GM12872 (cell line): ENCODE data around the gene OR52M1.

Experiments
- CTCF ChIP-seq: IDR thresholded peaks from 3 replicates; pipeline ENCODE4 v1.5.1; 2011; ENCODE audit warnings: low read depth, mild to moderate bottlenecking, low read length, moderate library complexity; ENCODE audit not compliant: insufficient read depth

OR52M1 gene

GRCh38 chr11:4544891-4545290, at the start of gene OR52M1:
TSS of gene OR52M1 (plus strand) at chr11:4545191. CDS start at chr11:4545191, 0 bp downstream.
- no peak for TF ChIP-seq CTCF

GRCh38 chr11:4495487-4495886, 49.5 kb upstream of the OR52M1 start:
- no peak for TF ChIP-seq CTCF

GRCh38 chr11:4495986-4496385, 49.0 kb upstream of the OR52M1 start:
- TF ChIP-seq CTCF, result no peak

GRCh38 chr11:4496557-4497248, 48.3 kb upstream of the OR52M1 start:
- TF ChIP-seq CTCF, result no peak

GRCh38 chr11:4508886-4509285, 36.1 kb upstream of the OR52M1 start:
- no peak for TF ChIP-seq CTCF

- TF ChIP-seq CTCF, result no peak
Measured at GRCh38 chr11:4511282-4512245, 33.4 kb upstream of the OR52M1 start.

- no peak for TF ChIP-seq CTCF
Measured at GRCh38 chr11:4514196-4514595, 30.8 kb upstream of the OR52M1 start.
